HG03460 (cell line): ENCODE data around the gene SLIT3.

ENCODE experiments used
- ATAC-seq: cut with Tn5 transposase; IDR thresholded peaks from one replicate; pipeline ENCODE4 v1.9.1; 2021; ENCODE audit not compliant: unreplicated experiment

Gene SLIT3

GRCh38 chr5:169178274-169178673, 122.7 kb downstream of the SLIT3 start:
- ATAC-seq = no peak

- no peak for ATAC-seq
Measured at GRCh38 chr5:169176709-169177694, 123.9 kb downstream of the SLIT3 start.

GRCh38 chr5:169175733-169176132, 125.2 kb downstream of the SLIT3 start:
- ATAC-seq = no peak

- ATAC-seq = no peak
Measured at GRCh38 chr5:169174923-169175322, 126.0 kb downstream of the SLIT3 start.

GRCh38 chr5:169173372-169173771, 127.6 kb downstream of the SLIT3 start:
- no peak for ATAC-seq

- ATAC-seq = no peak
Measured at GRCh38 chr5:169171515-169171914, 129.4 kb downstream of the SLIT3 start.

- no peak for ATAC-seq
Measured at GRCh38 chr5:169169783-169170182, 131.2 kb downstream of the SLIT3 start.

- no peak for ATAC-seq
Measured at GRCh38 chr5:169168280-169168679, 132.7 kb downstream of the SLIT3 start.

GRCh38 chr5:169166078-169166477, 134.9 kb downstream of the SLIT3 start:
- ATAC-seq = no peak

- no peak for ATAC-seq
Measured at GRCh38 chr5:169165052-169165451, 135.9 kb downstream of the SLIT3 start.

GRCh38 chr5:169164481-169164925, 136.4 kb downstream of the SLIT3 start:
- ATAC-seq = no peak

GRCh38 chr5:169162407-169162806, 138.5 kb downstream of the SLIT3 start:
- no peak for ATAC-seq

GRCh38 chr5:169161022-169161680, 139.8 kb downstream of the SLIT3 start:
- no peak for ATAC-seq

- no peak for ATAC-seq
Measured at GRCh38 chr5:169160405-169160901, 140.5 kb downstream of the SLIT3 start.

GRCh38 chr5:169158764-169159163, 142.2 kb downstream of the SLIT3 start:
- ATAC-seq = no peak

GRCh38 chr5:169157064-169157463, 143.9 kb downstream of the SLIT3 start:
- ATAC-seq = no peak

GRCh38 chr5:169154679-169155078, 146.3 kb downstream of the SLIT3 start:
- no peak for ATAC-seq

- ATAC-seq = no peak
Measured at GRCh38 chr5:169153405-169153804, 147.5 kb downstream of the SLIT3 start.

- no peak for ATAC-seq
Measured at GRCh38 chr5:169152946-169153345, 148.0 kb downstream of the SLIT3 start.

GRCh38 chr5:169152453-169152852, 148.5 kb downstream of the SLIT3 start:
- ATAC-seq = no peak

GRCh38 chr5:169151051-169151805, 149.7 kb downstream of the SLIT3 start:
- ATAC-seq = no peak
